ENCODE data around the gene IFIT1B. TPM values are rescaled to one million over a fixed set of nuclear protein-coding genes. Genes with fewer than 3 reads are reported as not detected.
"Not testable (repeated sequence)": the region's sequence is repeated elsewhere in the genome, so short reads cannot be mapped to it uniquely, and the experiment has no call there.

Gene IFIT1B
- total RNA-seq, 1 donor: under 0.01 TPM

- DNase-seq (ENCODE audit: low read depth in 2 of 3, low spot score in 2 of 3): peak in 1 of 3 donors; percentile 65
These were observed 3.7 kb upstream of the IFIT1B start for GRCh38 chr10:89373916-89374711.

- DNase-seq (ENCODE audit: low read depth in 2 of 3, low spot score in 2 of 3): no peak
These were observed 3.1 kb upstream of the IFIT1B start for GRCh38 chr10:89374713-89375141.

- DNase-seq (ENCODE audit: low read depth in 2 of 3, low spot score in 2 of 3): no peak
These were observed 1.2 kb downstream of the IFIT1B start for GRCh38 chr10:89379103-89379502.

GRCh38 chr10:89382757-89383156, 4.9 kb downstream of the IFIT1B start:
- no peak for DNase-seq (ENCODE audit: low read depth in 2 of 3, low spot score in 2 of 3)

- peak in 2 of 3 donors; percentile 65 to 79 for DNase-seq (ENCODE audit: low read depth in 2 of 3, low spot score in 2 of 3)
These were observed 6.9 kb downstream of the IFIT1B start for GRCh38 chr10:89384474-89385340.

- no peak for DNase-seq (ENCODE audit: low read depth in 2 of 3, low spot score in 2 of 3)
These were observed 10.9 kb downstream of the IFIT1B start for GRCh38 chr10:89388806-89389205.

- peak in 1 of 3 donors; percentile 63 for DNase-seq (ENCODE audit: low read depth in 2 of 3, low spot score in 2 of 3)
These were observed 11.4 kb downstream of the IFIT1B start for GRCh38 chr10:89389254-89389653.

GRCh38 chr10:89390476-89391225, 12.8 kb downstream of the IFIT1B start:
- DNase-seq (ENCODE audit: low read depth in 2 of 3, low spot score in 2 of 3): no peak

- not testable (repeated sequence) for DNase-seq (ENCODE audit: low read depth in 2 of 3, low spot score in 2 of 3)
These were observed 13.3 kb downstream of the IFIT1B start for GRCh38 chr10:89391226-89391576.

- peak; percentile 43 to 81 (median 80) for DNase-seq (ENCODE audit: low read depth in 2 of 3, low spot score in 2 of 3)
These were observed 14.3 kb downstream of the IFIT1B start, which contains the start of gene IFIT1 for GRCh38 chr10:89391907-89392756. Gene IFIT1, plus strand, starts transcription at chr10:89392623. Its CDS starts 90 bp downstream, at chr10:89392713.

- DNase-seq (ENCODE audit: low read depth in 2 of 3, low spot score in 2 of 3): peak in 1 of 3 donors; percentile 38
These were observed 15.1 kb downstream of the IFIT1B start for GRCh38 chr10:89392974-89393373.

GRCh38 chr10:89393898-89394297, 16.0 kb downstream of the IFIT1B start:
- no peak for DNase-seq (ENCODE audit: low read depth in 2 of 3, low spot score in 2 of 3)

GRCh38 chr10:89395141-89395540, 17.3 kb downstream of the IFIT1B start:
- DNase-seq (ENCODE audit: low read depth in 2 of 3, low spot score in 2 of 3): no peak

GRCh38 chr10:89398003-89398749, 20.3 kb downstream of the IFIT1B start:
- DNase-seq (ENCODE audit: low read depth in 2 of 3, low spot score in 2 of 3): no peak

- no peak for DNase-seq (ENCODE audit: low read depth in 2 of 3, low spot score in 2 of 3)
These were observed 22.1 kb downstream of the IFIT1B start for GRCh38 chr10:89399956-89400355.

GRCh38 chr10:89403043-89403442, 25.2 kb downstream of the IFIT1B start:
- no peak for DNase-seq (ENCODE audit: low read depth in 2 of 3, low spot score in 2 of 3)

GRCh38 chr10:89404104-89405047, 26.5 kb downstream of the IFIT1B start:
- DNase-seq (ENCODE audit: low read depth in 2 of 3, low spot score in 2 of 3): no peak

GRCh38 chr10:89406178-89406577, 28.3 kb downstream of the IFIT1B start:
- not testable (repeated sequence) for DNase-seq (ENCODE audit: low read depth in 2 of 3, low spot score in 2 of 3)
